M059J (cell line): ENCODE results near the gene DHX16. TPM values are rescaled to one million over a fixed set of nuclear protein-coding genes. Genes with fewer than 3 reads are reported as not detected.

Experiments
- DNase-seq: peaks from one replicate; pipeline ENCODE4 v3.0.0-alpha.2; 2012; ENCODE audit warnings: low read depth
- total RNA-seq: library from RNA; depleted of rRNA; stranded (reverse); fragments of >200 nt; shearing (Covaris generic); gene quantifications from 2 replicates; pipeline ENCODE4 v1.2.3, GENCODE V29; 2014

Gene DHX16
- total RNA-seq, 1 experiment from 2014 or later: 64.8 TPM

- DNase-seq: no peak
These were observed 23.6 kb upstream of the DHX16 start for GRCh38 chr6:30696432-30696831.

DNA sequence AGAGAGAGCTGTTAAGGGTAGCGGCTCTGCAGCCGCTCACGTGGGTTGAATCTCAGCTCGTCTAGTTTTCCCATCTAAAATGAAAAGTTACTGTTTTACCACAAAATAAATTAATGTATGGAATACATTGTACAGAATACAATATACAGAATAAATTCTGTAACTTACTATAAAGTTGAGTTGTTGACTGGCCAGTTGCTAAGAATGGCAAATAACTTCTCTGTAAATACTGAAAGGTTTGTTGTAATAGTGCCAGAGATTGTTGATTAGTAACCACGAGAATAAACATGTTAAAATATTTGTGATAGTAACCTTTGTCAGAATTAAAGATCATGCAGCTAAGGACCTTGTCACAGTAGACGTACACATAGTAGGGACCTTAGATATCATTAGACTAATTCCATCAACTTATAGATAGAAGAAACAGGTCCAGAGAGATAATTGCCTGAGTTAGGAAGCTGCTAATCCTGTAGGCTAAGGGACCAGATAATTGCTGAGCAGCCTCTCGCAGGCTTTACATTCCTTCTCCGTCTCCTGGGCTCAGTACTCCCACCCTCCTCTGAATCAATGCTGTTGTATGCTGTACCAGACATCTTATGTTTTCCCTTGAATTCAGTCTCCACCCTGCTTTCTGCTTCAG is 18.5 kb upstream of the DHX16 start:
- peak; percentile 48 for DNase-seq

DNA sequence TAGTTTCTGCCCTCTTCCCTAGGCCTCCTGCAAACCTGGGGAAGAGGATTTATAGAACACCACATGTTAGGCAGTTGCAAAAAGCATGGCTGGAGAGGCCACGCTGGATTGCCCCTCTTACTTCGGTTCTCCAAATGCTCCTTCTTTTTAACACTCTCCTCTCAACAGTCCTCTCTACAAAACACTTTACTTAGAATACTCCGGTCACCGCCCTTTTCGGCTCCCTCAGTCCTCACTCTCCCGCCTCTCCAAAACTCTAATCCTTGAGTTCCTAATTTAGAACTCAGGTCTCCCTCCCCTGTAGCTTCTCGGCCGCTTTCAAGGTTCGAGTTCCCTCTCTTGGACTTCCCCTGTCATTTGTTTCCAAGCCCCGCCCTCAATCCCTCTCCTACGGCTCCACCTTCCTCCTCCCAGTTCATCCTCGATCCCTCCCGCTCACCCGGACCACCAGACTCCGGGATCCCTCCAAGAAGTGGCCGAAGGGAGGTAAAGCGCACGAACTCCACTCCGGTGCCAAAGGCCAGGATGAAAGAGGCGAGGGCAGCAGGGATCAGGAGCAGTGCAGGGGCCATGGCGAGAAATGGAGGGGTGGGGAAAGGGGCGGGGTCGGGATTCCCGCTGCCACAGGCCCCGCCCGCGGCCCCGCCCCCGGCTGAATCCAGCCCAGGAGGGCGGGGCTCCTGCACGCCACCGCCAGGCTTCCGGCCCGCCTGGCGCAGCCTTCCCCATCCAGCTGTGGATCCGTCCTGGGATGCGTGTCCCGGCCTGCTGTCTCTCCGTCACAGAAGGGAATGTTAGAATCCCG is 17.8 kb upstream of the DHX16 start, which contains the start of gene NRM:
TSS of gene NRM (minus strand) at position 582 of the 805 bp plus-strand sequence. CDS start at position 572, 10 bp downstream.
- peak; percentile 96 for DNase-seq

DNA sequence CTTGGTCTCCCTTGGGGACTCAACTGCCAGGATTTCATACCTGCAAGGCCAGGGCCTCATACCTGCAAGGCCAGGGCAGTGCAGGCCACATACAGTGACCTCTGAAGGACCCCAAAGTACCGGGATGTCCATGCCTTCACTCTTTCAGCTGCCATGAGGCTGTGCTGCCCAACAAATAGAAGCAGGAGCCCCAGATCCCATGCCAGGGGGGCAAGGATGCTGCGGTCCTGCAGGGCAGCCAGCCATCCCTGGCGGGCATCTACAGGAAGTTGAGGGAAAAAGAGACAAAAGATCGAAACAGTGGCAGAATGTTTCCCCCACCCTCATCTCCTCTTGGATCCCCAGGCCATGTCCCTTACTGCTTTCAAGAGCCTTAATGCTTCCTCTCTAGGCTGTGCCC is 17.2 kb upstream of the DHX16 start:
- no peak for DNase-seq

DNA sequence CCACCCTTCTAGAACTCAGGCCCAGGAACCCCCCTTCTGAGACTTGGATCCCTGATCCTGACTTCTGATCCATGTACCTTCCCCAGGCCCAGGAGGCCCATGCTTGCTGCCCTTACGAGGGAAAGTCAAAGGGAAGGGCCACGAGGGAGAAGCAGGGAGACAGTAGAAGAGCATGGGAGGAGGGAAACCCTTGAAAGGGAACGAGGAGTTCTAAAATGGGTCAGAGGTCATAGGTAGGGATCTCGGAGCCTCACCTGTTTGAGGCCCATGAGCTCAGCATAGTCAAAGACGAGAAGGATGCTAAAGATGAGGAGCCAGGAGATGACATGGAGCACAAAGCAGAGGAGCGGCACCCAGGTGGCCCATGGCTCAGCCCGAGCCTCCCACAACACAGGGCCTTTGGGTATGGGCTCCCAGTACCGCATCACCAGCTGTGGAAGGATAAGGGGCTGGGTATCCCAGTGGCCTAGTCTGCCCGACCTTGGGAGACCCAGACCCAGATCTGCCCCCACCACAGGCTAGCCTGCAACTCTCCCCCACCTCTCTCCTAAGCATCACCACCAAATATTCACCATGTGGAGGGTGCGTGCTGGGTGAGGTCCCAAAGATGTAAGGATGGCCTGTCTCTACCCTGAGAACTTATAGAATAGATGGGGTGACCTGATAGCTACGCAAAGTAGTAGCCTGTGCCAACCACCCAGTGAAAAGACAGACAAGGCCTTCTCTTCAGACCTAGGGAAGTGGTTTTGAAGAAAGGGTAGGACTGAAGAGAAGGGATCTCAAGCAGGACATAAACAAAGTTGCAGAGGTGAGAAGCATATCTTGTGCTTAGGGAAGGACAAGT is 16.4 kb upstream of the DHX16 start:
- DNase-seq: no peak

DNA sequence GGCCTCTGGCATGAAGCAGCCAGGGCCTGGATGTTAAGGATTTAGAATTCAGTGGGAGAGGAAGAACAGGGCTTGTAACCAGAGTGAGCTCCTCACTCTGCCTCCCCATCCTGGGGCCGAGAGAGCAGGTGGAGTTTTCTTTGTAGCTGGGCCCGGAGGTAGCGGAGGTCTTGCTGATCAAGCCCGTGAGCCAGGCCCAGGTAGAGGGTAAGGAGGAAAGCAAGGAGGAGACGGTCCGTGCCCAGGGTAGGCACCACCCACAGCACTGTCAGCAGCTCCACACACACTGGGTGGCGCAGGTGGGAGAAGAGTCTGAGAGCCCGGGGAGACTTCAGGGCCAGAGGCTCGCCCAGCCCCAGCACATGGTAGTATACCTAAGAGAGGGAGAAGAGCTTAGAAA is 15.8 kb upstream of the DHX16 start:
- DNase-seq: no peak

DNA sequence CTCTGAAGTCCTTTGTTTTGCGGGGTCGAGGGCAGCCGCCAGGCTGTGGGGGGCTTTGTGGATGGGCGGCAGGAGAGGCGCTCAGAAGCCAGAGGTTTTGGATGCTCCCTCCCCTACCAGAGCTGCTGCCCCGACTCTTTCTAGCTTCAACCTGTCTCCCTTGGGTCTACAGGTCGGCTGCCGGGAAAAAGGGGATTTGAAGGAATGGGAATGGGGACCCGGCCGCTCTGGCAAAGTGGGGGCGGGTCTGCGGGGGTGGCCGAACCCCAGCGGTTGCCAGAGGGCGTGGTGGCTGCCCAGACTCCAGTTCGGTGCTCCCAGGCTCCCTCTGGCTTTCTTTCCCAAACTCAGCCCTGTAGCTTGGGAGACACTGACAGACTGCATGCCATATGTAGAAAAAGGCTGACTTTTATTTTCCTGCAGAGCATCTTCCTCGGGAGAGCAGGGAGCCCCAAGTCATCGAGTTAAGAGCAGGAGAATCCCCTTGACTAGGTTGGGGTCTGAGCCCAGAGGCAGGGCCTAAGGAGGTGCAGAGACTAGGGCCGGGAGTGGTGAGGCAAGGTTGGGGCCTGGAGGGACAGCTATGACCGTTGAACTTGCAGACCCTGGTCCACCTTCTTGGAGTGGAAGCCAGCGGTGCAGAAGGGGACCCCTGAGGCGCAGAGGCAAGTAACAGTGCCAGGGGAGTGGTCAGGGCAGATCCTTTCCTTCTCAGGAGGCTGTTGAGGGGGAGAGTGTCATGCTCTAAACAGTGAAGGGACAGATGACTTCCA is 15.0 kb upstream of the DHX16 start:
- DNase-seq: peak; percentile 69

DNA sequence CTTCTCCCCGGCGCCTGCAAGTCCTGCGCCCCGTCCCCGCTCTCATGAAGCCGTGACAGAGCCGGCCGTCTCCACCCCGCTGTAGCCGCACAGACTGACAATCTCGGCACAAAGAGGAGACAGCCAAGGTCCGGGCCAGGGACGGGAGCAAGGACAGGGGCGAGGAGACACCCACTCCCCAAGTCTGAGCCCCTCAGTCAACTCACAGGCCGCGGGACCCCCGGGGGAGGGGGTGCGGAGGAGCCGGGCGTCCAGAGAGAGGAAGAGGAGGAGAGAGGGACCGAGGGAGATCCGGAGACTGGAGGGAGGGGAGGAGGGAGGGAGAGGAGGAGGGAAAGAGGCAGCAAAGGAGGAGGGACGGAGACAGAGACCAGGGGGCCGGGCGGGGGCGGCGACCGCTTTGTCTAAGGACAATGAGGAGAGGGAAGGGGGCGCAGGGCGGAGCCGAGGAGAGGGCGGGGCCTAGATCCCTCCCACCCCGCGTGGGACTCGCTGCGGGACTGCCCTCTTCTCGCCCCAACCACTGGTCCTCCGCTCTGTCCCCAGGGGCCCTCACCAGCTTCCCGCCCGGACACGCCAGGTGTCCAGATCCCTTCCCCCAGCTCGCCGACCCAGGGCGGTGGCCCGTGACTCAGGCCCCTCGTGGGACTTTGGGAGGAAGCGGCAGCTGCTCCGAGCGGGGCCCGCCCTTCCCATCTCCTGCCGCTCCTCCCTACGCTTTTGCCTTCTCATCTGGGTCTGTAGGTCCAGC is 14.3 kb upstream of the DHX16 start:
- DNase-seq: peak; percentile 99

- peak; percentile 78 for DNase-seq
These were observed 13.5 kb upstream of the DHX16 start, which contains the start of gene PPP1R18 for GRCh38 chr6:30686009-30686907. Gene PPP1R18, minus strand, starts transcription at chr6:30686645. Its CDS starts 627 bp downstream, at chr6:30686018.

DNA sequence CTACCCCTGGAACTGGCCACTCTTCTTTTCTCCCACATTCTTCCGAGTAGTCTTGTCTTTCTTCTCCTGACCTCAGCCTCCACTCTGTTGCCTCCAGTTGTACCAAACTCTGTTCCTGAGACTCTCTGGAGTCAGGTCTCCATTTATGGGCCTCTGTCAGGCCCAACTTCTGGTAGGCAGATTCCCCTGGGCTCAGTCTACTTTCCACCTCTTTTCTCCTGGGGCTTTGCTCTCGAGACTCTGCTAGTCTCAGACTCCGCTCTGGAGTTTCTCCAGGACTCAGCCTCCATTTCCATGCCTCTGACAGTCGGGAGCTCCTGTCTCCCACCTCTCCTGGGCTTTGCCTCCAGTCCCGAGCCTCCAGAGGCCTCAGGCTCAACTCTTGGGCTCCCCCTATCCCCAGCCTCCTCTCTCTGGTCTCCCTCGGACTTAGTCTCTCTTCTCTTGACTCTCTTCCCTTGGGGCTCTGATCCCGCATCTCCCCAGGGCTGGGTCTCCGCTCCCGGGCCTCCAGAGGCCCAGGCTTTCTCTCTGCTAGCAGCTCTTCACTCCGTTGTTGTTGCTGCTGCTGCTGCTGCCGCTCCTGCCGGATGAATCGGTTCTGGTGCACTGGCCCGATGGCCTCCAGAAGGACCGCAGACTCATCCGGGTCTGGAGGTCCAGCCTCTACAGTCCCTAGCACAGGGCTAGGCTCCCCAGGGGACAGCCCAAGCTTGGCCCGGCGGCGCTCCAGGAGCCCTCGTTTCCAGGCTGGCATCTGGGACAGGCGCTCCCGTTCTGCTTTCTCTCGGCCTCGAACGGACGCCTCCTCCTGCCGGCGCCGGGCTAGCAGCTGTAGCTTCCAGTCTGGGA is 12.6 kb upstream of the DHX16 start:
- peak; percentile 52 for DNase-seq

DNA sequence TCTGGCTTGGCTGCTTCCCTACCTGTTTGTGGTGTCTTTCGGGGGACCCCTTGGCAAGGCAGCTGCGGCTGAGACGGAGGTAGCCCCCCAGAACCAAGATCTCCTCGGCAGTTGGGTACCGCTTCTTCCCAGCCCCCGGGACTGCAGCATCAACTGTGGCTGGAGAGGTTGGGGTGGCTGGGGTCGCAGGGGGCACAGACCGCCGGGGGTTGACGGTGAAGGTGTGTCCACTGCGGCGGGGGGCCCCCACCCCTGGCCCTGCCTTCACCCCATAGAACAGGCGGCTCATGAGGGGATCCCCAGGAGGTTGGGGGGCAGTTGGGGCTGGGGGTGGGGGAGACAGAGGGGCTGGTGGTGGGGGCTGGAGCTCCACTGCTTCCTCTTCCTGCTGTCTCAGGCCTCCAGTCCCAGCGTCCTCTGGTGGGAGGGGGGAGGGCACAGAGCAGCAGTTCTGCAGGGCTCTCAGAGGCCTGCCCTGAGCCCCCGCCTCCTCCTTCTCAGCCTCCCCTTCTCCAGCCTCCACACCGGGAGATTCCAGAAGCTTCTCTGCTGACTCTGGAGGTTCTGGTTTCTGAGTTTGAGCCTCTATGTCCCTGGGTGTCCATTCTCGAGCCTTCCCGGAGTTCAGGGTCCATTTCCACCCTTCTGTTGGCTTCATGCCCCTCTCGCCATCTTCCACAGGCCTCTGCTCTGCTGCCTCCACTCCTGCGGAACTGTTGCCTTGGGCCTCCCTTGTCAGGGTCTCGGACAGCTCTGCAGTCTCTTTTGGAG is 11.8 kb upstream of the DHX16 start:
- peak; percentile 48 for DNase-seq

- DNase-seq: peak; percentile 50
These were observed 11.2 kb upstream of the DHX16 start for GRCh38 chr6:30683980-30684338.

DNA sequence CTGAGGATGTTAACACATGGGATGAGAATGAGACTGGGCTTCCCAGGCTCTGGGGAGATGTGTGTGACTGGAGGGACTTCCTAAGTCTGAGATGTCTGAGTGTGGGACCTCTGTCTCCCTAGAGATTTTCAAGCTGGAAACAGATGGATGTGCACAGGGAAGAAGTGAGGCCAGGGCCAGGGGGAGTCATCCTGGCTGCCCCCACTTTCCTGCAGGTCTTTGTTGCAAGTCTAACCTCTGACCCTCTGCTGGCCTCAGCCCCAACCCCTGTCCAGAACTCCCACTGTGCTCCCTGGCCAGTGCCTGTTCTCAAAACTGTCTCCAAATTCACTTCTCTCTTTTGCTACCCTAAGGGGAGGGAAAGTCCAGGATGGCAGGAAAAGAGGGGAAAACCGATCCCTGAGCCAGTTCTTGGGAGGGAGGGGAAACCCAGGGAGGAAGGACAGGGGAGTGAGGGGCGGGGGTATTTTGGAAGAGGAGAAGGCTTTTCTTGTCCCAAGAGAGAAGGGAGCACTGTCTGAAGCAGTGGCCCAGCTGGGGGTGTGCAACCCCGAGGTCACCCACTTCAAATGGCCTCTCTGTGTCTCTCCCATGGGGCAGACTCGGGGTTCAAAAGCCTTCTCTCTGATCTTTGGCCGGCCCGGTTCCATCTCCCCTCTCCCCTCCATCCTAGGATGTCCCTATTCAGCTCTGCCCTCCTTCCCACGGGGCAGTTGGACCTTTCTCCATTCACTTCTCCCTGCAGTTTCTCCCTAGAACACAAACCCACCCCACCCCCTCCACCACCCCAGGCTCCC is 10.6 kb upstream of the DHX16 start:
- peak; percentile 57 for DNase-seq

- DNase-seq: peak; percentile 92
These were observed 9.6 kb upstream of the DHX16 start for GRCh38 chr6:30682143-30683117.

- no peak for DNase-seq
These were observed 8.9 kb upstream of the DHX16 start for GRCh38 chr6:30681766-30682142.
